OCI-M2 (cell line): ENCODE measurements around the gene FBH1.
A peak's percentile ranks its signal among the peaks of the same experiment; 100 is the strongest.
"Not testable (repeated sequence)": the region's sequence is repeated elsewhere in the genome, so short reads cannot be mapped to it uniquely, and the experiment has no call there.

ENCODE experiments used
- DNase-seq: peaks from one replicate; lab custom pipeline; 2025; ENCODE audit not compliant: unreplicated experiment; lab: John Stamatoyannopoulos, UW

FBH1 gene

GRCh38 chr10:5889624-5890451 is at the start of gene FBH1, which contains the start of gene ANKRD16:
TSS of gene FBH1 (plus strand) at chr10:5890243. CDS start at chr10:5890346, 103 bp downstream.
TSS of gene ANKRD16 (minus strand) at chr10:5889893. CDS start at chr10:5889354, 539 bp downstream.
- peak; percentile 68 for DNase-seq

- DNase-seq: no peak
Measured at GRCh38 chr10:5840314-5841307, 49.4 kb upstream of the FBH1 start.

- DNase-seq: no peak
Measured at GRCh38 chr10:5841965-5842364, 48.1 kb upstream of the FBH1 start.

- DNase-seq: no peak
Measured at GRCh38 chr10:5843686-5844344, 46.2 kb upstream of the FBH1 start.

GRCh38 chr10:5844345-5845055 is 45.5 kb upstream of the FBH1 start:
- DNase-seq: no peak

- not testable (repeated sequence) for DNase-seq
Measured at GRCh38 chr10:5846667-5847066, 43.4 kb upstream of the FBH1 start.

- DNase-seq: no peak
Measured at GRCh38 chr10:5854131-5854475, 35.9 kb upstream of the FBH1 start.

- no peak for DNase-seq
Measured at GRCh38 chr10:5855979-5856700, 33.9 kb upstream of the FBH1 start.

- DNase-seq: no peak
Measured at GRCh38 chr10:5856701-5857004, 33.4 kb upstream of the FBH1 start.

- DNase-seq: no peak
Measured at GRCh38 chr10:5858811-5859210, 31.2 kb upstream of the FBH1 start.

GRCh38 chr10:5860066-5860465 is 30.0 kb upstream of the FBH1 start:
- no peak for DNase-seq

GRCh38 chr10:5862360-5862961 is 27.6 kb upstream of the FBH1 start:
- DNase-seq: no peak

- DNase-seq: not testable (repeated sequence)
Measured at GRCh38 chr10:5862981-5863685, 26.9 kb upstream of the FBH1 start.

- DNase-seq: not testable (repeated sequence)
Measured at GRCh38 chr10:5866451-5867081, 23.5 kb upstream of the FBH1 start.

GRCh38 chr10:5867091-5867615 is 22.9 kb upstream of the FBH1 start:
- DNase-seq: not testable (repeated sequence)

- DNase-seq: not testable (repeated sequence)
Measured at GRCh38 chr10:5868383-5868782, 21.7 kb upstream of the FBH1 start.

GRCh38 chr10:5869156-5869555 is 20.9 kb upstream of the FBH1 start:
- DNase-seq: no peak

- DNase-seq: no peak
Measured at GRCh38 chr10:5871596-5871995, 18.4 kb upstream of the FBH1 start.
